Fibroblast of villous mesenchyme (primary cell): ENCODE results near the gene POMGNT1. TPM values are rescaled to one million over a fixed set of nuclear protein-coding genes. Genes with fewer than 3 reads are reported as not detected.

Experiments used
- DNase-seq: peaks from one replicate; pipeline ENCODE4 v3.0.0-alpha.2; 2010; ENCODE audit warnings: low read depth
- H3K4me3 ChIP-seq: 2 replicates; pipeline ENCODE4 v1.5.1; 2011; ENCODE audit warnings: low read depth, mild to moderate bottlenecking, low read length
- total RNA-seq: library from RNA; depleted of rRNA; stranded (reverse); fragments of >200 nt; gene quantifications from 2 replicates; pipeline ENCODE4 v1.2.3, GENCODE V29; 2012
- TF ChIP-seq, protein P1 (sequence below): IDR thresholded peaks from 2 replicates; pipeline ENCODE4 v1.5.1; 2012; ENCODE audit warnings: low read depth, mild to moderate bottlenecking, low read length; ENCODE audit not compliant: insufficient read depth

POMGNT1 gene
- total RNA-seq, 1 donor, result 81.2 TPM

DNA sequence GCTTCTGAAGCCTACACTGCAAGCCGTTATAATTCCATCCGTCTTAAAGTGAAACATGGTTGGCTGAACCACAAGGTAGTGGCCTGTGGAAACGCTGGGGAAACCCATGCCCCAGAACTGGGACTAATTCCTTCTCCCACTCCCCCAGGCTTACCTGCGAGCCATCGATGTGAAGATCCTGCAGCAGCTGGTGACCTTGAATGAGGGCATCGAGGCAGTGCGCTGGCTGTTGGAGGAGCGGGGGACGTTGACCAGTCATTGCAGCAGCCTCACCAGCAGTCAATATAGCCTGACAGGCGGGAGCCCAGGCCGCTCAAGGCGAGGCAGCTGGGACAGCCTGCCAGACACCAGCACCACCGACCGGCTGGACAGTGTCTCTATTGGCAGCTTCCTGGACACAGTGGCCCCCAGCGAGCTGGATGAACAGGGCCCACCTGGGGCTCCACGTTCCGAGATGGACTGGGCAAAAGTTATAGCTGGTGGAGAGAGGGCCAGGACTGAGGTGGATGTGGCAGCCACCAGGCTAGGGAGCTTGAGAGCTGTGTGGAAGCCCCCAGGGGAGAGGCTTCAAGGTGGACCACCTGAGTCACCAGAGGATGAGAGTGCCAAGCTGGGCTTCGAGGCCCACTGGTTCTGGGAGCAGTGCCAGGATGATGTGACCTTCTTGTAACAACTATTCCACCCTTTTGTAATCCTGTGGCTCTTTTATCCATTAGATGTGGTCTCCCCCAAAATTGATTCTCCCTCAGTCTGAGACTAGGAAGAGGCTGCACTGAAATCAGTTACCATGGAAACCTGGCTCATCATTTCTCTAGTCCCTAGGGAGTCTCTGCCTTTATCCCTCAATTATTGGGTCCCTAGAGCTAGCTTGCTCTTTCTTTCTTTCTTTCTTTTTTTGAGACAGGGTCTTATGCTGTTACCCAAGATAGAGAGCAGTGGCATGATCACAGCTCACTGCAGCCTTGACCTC, 21.6 kb upstream of the POMGNT1 start:
- DNase-seq, result no peak
- no peak overlapping the region for H3K4me3 ChIP-seq
- TF ChIP-seq, protein P1, sequence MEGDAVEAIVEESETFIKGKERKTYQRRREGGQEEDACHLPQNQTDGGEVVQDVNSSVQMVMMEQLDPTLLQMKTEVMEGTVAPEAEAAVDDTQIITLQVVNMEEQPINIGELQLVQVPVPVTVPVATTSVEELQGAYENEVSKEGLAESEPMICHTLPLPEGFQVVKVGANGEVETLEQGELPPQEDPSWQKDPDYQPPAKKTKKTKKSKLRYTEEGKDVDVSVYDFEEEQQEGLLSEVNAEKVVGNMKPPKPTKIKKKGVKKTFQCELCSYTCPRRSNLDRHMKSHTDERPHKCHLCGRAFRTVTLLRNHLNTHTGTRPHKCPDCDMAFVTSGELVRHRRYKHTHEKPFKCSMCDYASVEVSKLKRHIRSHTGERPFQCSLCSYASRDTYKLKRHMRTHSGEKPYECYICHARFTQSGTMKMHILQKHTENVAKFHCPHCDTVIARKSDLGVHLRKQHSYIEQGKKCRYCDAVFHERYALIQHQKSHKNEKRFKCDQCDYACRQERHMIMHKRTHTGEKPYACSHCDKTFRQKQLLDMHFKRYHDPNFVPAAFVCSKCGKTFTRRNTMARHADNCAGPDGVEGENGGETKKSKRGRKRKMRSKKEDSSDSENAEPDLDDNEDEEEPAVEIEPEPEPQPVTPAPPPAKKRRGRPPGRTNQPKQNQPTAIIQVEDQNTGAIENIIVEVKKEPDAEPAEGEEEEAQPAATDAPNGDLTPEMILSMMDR, result no peak

DNA sequence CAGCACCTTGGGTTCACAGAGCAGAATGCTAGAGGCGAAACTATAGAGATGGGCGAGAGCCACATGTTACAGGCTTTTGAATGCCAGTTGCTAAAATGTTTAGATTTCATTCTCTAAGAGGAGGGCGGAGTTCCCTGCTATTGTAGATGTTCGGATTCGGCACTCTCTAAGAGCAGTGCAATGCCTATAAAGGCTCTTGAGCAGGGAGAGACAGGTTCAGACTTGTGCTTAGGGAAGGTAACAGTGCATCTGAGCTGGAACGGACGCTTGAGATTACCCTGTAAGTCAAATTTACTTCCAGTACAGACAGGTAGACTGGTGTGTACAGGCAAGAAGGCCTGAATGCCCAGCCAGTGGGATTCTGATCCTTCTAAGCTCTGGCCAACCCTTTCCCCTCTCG, 20.2 kb upstream of the POMGNT1 start:
- no peak for DNase-seq
- no peak overlapping the region for H3K4me3 ChIP-seq
- TF ChIP-seq, protein P1, result no peak

DNA sequence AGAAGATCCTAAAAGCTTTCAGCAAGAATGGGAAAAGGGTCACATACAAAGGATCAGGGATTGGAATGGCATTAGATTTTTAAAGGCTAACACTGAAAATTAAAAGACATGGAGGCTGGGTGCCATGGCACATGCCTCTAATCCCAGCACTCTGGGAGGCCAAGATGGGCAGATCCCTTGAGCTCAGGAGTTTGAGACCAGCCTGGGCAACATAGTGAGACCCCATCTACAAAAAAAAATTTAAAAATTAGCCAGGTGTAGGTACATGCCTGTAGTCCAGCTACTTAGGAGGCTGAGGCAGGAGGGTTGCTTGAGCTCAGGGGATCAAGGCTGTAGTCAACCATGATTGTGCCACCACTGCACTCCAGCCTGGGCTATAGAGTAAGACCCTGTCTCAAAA, 17.3 kb upstream of the POMGNT1 start:
- DNase-seq, result no peak
- TF ChIP-seq, protein P1, result no peak
- no peak overlapping the region for H3K4me3 ChIP-seq

DNA sequence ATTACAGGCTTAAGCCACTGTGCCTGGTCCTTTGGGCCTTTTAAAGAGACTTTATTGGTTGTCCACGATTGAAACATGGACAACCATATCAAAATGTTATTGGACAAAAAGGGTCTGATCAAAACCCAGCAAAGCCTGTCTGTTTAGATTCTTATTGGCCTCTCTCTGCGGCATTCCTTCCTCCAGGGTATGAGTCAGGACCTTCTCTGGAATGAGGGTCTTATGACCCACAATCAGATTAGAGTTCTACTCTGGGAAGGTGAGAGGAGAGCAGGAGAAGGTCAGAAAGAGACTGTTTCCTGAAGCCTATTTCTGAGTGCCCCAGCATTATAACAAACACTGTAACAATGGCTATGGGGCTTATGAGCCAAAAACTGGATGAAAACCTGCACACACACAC, 12.8 kb upstream of the POMGNT1 start:
- DNase-seq, result no peak
- no peak overlapping the region for H3K4me3 ChIP-seq
- TF ChIP-seq, protein P1, result no peak

DNA sequence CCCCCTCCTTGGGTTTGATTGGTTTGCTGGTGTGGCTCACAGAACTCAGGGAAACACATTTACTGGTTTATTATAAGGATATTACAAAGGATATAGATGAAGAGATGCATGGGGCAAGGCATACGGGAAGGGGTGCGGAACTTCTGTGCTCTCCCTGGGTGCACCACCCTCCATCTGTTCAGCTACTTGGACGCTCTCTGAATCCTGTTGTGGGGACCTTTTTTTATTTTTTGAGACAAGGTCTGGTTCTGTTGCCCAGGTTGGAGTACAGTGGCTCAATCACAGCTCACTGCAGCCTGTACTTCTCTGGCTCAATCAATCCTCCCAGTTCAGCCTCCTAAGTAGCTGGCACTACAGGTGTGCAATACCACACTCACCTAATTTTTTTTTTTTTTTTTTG, 12.3 kb upstream of the POMGNT1 start:
- DNase-seq, result no peak
- H3K4me3 ChIP-seq, result no peak overlapping the region
- TF ChIP-seq, protein P1, result no peak

DNA sequence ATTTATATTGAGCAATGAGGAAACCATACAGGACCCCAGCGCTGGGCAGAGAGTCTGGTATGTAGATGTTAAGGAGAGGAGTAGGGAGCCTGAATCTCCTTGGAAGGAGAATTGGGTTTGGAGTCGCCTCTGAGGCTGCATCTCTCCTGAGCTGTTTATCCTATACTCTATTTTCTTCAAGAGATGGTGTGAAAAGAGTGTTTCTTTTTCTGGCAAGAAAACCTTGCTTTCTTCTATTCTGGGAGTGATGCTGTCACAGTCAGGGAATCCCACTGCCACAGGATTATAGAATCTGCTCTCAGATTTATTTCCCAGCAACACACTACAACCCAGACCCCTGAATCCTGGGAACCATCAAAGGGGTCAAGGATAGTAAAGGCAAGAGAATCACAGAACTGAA, 8.2 kb upstream of the POMGNT1 start:
- H3K4me3 ChIP-seq, result no peak overlapping the region
- TF ChIP-seq, protein P1, result no peak
- no peak for DNase-seq
